ENCODE data around the gene PACS1.
"Not testable (repeated sequence)": the region's sequence is repeated elsewhere in the genome, so short reads cannot be mapped to it uniquely, and the experiment has no call there.

PACS1 gene

GRCh38 chr11:66069715-66070603 lies at the start of gene PACS1:
TSS of gene PACS1 (plus strand) at chr11:66070272. CDS start at chr11:66070487, 215 bp downstream.
- DNase-seq = no peak

GRCh38 chr11:66020618-66021357 lies 49.3 kb upstream of the PACS1 start:
- DNase-seq = no peak

DNA sequence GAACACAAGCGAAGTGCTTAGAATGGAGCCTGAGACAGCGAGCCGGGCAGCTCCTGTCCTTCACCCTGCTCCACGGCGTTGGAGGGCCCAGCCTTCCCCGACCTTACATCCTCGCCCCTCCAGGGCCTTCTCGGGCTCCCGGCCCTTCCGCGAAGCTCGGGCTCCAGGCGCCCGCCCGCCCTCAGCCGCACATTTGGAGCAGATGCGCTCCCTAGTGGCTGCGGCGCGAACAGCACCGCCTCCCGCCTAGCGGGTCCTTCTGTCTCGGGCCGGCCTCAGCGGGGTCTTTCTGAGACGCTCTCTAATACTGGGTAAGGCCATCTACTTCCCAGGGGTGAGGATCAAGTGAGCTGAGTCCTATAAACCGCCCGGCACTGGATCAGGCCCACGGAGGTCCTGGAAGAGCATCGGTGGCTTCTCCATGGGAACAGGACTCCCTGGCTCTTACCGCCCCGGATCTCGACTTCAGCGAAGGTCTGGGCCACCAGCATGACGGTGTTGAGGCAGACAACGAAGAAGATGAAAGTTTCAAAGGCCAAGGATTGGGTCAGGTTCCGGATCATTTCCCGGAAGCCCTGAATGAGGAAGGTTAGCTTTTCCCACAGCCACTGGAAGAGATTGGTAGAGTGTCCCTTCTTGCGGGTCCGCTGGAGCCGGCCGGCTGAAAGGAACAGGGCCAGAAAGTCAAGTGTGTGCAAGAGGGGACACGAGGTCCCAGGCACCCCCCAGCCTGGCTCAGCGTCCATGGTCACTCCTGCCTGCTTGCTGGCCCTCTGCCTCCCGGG lies 47.5 kb upstream of the PACS1 start:
- no peak for DNase-seq

DNA sequence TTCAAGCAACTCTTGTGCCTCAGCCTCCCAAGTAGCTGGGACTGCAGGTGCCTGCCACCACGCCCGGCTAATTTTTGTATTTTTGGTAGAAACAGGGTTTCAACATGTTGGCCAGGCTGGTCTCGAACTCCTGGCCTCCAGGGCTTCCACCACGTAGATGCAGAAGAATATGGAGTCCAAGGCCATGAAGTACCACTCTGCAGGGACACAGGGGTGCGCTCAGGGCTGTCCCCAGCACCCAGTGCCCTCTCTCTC lies 47.0 kb upstream of the PACS1 start:
- not testable (repeated sequence) for DNase-seq

GRCh38 chr11:66026017-66026529 lies 44.0 kb upstream of the PACS1 start, which contains the start of gene CATSPER1:
TSS of gene CATSPER1 (minus strand) at chr11:66026479. CDS start at chr11:66026379, 100 bp downstream.
- no peak for DNase-seq

DNA sequence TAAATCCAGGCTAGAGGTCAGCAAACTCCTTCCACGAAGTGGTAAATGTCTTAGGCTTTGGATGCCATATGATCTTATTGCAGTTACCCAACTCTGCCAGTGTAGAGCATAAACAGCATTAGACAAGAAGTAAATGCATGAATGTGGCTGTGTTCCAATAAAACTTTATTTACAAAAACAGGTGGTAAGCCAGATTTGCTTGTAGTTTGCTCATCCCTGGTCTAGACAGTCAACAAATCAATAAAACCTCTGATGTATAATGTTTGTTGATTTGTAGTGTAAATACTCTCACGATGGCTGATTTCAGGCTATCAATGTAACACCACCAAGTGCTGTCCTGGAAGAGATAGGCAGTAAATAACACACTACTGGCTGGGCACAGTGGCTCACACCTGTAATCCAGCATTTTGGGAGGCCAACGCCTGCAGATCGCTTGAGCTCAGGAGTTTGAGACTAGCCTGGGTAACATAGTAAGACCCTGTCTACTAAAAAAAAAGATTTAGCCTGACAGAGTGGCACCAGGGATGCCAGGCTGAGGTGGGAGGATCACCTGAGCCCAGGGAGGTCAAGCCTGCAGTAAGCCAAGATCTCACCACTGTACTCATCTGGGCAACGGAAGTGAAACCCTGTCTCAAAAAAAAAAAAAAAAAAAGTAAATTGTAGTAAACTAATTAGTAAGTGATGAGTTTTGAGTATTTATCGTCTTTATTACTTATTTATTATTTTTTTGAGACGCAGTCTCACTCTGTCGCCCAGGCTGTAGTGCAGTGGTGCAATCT lies 36.9 kb upstream of the PACS1 start:
- no peak for DNase-seq

- DNase-seq = no peak
Observed at GRCh38 chr11:66035653-66036333, 34.3 kb upstream of the PACS1 start.

DNA sequence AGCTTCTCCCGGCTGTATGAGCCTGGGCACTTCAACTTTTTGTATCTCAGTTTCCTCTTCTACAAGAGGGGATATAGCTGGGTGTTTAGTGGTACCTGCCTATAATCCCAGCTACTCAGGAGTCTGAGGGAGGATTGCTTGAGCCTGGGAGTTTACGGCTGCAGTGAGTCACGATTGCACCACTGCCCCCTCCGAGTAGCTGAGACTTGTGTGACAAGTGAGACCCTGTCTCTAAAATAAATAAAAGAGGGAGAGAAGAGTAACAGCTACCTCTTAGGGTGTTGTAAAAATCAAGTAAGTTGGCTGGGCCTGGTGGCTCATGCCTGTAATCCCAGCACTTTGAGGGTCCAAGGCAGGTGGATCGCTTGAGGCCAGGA lies 33.8 kb upstream of the PACS1 start:
- DNase-seq = no peak

DNA sequence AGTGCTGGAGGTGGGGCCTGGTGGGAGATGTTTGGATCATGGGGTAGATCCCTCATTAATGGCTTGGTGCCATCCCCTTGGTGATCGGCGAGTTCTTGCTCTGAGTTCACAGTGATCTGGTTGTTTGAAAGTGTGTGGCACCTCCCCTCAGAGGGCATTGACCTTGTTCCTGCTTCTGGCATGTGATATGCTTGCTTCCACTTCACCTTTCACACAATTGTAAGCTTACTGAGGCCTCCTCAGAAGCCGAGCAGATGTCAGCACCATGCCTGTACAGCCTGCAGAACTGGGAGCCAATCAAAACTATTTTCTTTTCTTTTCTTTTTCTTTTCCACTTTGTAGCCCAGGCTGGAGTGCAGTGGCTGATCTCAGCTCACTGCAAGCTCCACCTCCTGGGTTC lies 32.7 kb upstream of the PACS1 start:
- no peak for DNase-seq

DNA sequence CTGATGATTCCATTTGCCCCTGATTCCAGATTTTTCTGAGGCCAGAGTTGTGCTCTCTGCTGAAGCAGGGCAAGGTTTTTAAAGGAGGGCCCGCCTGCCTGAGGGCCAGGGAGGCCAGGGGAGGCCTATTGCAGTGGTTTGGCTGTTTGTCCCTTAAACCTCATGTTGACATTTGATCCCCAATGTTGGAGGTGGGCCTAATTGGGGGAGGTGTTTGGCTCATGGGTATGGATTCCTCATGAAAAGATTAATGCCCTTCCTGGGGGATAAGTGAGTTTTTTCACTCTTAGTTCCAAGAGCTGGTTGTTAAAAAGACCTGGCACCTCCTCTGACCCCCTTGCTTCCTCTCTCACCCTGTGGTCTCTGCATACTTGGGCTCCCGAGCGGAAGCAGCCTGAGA lies 30.3 kb upstream of the PACS1 start:
- DNase-seq = no peak

- DNase-seq = no peak
Observed at GRCh38 chr11:66042227-66042995, 27.7 kb upstream of the PACS1 start.

DNA sequence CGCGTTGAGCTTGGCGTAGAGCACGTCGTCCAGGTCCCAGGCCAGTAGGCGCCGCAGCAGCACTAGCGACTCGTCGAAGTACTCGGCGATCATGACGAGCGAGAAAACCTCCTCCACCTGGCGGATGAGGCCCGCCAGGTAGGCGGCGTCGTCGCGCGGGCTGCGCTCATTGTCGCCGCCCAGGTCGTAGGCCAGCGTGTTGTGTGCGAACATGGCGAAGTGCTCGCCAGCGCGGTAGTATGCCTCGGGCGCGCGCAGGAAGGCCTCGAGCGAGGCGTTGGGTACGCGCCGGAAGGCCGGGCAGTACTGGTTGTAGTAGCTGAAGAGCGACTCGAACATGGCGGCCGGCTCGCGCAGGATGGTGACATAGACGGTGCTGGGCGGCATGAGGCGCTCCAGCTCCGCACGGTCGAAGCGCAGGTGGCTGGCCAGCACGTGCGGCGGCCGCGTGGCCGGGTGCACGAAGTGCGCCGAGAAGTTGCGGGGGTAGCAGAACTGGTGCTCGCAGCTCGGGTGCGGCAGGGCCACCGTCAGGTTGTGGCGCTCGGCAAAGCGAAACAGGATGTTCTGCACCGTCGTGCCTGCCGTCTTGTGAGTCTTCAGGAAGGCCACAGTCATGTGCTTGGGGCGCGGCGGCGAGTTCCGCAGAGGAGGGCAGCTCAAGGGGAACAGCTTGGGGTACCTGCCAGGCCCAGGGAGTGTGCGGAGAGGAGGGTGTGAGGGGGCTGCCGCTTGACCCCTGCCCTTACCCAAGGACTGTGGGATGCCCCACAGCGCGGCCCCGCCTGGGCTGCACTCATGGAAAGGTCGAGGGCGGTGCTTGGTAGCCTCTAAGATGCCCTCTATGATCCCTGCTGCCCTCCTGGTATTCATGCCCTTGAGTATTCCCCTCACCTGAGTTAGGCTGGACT lies 26.8 kb upstream of the PACS1 start:
- no peak for DNase-seq

GRCh38 chr11:66044757-66045156 lies 25.3 kb upstream of the PACS1 start:
- no peak for DNase-seq

DNA sequence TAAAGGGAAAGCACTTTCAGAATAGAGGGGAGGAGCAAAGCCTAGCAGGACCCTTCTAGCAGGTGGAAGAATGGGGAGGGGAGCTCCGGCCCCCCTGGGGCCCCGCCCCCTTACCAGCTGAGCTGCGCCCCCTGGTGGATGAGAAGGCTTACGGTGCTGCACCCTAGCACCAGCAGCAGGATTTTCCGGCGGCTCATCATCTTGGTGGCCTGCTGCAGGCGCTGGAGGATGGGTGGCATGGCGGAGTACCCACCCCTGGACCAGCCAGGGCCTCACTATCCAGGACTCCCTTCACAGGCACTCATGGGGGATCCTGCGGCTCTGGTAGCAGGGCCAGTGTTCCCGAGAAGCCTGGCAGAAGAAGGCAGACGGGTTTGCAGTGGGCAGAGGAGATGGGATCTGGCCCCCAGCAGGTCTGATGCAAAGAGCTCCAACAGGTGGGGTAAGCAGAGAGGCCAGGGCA lies 24.9 kb upstream of the PACS1 start:
- DNase-seq = no peak

- DNase-seq = no peak
Observed at GRCh38 chr11:66046901-66047300, 23.2 kb upstream of the PACS1 start.

DNA sequence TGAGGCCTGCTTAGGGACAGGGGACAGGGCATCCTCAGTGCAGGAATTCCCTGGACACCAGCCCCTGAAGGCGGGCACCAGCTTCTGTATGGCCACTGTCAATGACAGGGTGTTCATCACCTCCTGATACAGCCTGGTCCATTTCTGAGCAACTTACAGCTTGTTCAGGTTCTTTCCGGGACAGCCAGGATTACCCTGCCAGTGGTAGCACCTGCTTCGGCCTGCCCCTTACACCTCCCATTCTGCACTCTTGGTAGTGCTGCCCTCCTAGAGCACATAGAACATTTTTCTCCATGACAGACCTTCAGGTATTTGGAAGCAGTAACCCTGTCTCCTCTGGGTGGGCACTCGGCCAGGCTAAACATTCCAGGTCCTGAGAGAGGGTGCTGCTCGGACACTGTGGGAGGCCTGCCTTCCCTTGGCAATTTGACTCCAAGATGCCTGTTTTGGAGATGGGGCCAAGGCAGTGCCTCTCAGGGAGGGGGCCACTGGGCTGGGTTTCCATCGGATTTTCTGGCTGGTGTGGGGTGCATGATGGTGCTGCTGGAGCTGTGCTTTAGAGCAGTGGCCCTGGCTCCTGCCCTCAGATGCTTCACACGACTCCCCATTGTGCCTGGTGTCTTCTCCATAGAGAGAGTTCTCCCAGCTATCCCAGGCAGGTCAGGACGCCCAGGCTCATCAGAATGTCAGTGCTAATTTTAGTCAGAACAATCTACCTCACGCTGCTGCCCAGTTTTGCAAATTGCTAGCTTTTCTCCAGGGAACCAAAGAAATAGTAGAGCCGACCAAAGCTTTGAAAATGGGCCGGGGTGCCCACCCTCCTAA lies 22.3 kb upstream of the PACS1 start:
- no peak for DNase-seq

DNA sequence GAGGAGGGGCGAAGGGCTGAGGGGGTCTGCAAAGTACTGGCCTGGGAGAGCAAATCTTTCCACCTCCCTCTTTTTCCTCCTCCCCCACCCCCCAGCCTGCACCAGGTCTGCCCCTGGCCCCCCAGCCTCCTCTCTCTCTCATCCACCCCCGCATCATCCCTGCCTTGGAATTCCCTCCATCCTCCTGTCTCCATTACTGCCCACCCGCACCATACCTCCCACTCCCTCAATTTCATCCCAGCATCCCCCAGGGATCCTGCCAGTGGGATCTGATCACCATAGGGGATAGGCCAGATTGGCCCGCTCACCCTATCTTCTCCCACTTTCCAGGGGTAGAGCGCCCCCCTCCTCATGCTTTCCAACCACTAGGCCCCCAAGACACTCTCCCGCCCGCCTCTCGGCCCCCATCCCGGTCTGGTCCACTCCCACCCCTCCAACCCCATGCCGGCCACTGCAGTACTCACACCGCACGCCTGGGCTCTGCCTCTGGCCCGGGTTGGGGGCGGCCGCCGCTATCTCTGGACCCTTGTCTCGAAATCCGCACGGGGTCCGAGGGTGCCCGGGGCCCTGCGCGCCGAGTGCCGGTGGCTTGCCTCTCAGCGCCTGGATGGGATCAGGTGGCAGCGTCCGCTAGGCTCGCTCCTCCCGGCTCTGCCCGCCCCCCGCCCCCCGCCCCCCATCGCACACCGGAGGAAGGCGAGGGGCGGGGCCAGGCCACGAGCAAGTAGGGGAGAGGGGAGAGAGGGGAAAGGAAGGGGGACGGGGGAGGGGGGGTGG lies 21.3 kb upstream of the PACS1 start, which contains the start of gene GAL3ST3:
GAL3ST3 (minus strand) TSS at position 615 of the 777 bp plus-strand sequence. CDS start 3,746 bp downstream, outside the sequence.
- DNase-seq = no peak
